ENCODE measurements around the gene CELF6.
A peak's percentile ranks its signal among the peaks of the same experiment; 100 is the strongest.

Gene CELF6

DNA sequence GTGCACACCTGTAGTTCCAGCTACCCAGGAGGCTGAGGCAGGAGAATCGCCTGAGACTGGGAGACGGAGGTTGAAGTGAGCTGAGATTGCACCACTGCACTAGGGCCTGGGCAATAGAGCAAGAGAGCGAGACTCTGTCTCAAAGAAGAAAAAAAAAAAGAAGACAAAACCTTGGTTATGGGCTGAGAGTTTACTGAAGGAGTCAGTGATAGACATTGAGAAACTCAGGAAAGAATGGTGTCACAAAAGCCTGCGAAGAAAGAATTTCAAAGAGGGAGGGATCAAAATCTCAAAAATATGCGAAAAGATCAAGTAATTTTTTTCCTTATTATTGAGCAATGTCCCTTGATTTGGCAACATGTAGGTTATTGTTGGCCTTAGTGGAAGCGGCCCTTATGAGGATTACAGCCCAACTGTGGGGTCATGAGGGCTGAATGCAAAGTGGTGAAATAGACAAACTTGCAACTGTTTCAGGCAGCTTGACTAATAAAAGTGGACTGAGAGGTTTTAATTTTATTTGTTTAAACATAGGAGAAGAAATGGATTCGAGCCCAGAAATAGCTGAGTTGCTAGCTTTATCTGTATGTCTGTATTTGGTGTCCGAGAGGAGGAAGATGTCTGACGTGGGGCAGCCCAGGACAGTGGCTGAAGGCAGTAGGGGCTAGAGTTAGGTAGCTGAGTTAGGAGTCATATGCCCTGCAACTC, 18.8 kb upstream of the CELF6 start:
- Histone ChIP-seq H3K27ac (peak overlapping the region in 1 of 2 donors; percentile 19), H3K27me3 (no peaks in the 10 kb centered on the region)

DNA sequence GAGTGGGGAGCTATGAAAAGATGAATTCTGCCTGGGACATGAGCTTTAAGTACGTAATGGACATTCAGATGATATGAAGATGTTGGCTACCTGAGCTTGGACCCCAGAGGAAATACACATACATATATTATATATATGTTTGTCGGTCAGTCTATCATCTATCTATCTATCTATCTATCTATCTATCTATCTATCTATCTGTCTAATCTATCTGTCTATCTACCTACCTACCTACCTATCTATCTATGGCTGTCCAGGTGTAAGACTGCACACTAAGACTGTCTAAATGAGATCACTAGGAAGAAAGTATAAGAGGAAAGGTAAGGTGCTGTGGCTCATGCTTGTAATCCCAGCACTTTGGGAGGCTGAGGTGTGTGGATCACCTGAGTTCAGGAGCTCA, 18.2 kb upstream of the CELF6 start:
- no peaks in the 10 kb centered on the region for H3K27me3 ChIP-seq
- no peak overlapping the region for H3K27ac ChIP-seq
- peaks cover 28 to 50% (median 32%) of the 10 kb centered on the region in 3 donors for H3K36me3 ChIP-seq
- intact Hi-C loops (cut with DNase I; ENCODE audit: low total_unique reads), result no loop called here
- no peak for DNase-seq
- H3K4me3 ChIP-seq, result no peak overlapping the region
- no peaks in the 10 kb centered on the region for H3K4me1 ChIP-seq
- TF ChIP-seq, protein P1, sequence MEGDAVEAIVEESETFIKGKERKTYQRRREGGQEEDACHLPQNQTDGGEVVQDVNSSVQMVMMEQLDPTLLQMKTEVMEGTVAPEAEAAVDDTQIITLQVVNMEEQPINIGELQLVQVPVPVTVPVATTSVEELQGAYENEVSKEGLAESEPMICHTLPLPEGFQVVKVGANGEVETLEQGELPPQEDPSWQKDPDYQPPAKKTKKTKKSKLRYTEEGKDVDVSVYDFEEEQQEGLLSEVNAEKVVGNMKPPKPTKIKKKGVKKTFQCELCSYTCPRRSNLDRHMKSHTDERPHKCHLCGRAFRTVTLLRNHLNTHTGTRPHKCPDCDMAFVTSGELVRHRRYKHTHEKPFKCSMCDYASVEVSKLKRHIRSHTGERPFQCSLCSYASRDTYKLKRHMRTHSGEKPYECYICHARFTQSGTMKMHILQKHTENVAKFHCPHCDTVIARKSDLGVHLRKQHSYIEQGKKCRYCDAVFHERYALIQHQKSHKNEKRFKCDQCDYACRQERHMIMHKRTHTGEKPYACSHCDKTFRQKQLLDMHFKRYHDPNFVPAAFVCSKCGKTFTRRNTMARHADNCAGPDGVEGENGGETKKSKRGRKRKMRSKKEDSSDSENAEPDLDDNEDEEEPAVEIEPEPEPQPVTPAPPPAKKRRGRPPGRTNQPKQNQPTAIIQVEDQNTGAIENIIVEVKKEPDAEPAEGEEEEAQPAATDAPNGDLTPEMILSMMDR (IDR thresholded peaks at IDR 0.05), result no peak
- H3K9me3 ChIP-seq, result no peaks in the 10 kb centered on the region

More for the DNA sequence above, 18.8 kb upstream of the CELF6 start:
- Histone ChIP-seq H3K4me1 (no peaks in the 10 kb centered on the region), H3K9me3 (no peaks in the 10 kb centered on the region), H3K36me3 (peaks cover 32 to 55% (median 32%) of the 10 kb centered on the region in 3 donors), H3K4me3 (no peak overlapping the region)
- intact Hi-C loops (cut with DNase I; ENCODE audit: low total_unique reads), result no loop called here
- peak; percentile 63 to 70 for DNase-seq
- TF ChIP-seq, protein P1 (IDR thresholded peaks at IDR 0.05), result no peak

DNA sequence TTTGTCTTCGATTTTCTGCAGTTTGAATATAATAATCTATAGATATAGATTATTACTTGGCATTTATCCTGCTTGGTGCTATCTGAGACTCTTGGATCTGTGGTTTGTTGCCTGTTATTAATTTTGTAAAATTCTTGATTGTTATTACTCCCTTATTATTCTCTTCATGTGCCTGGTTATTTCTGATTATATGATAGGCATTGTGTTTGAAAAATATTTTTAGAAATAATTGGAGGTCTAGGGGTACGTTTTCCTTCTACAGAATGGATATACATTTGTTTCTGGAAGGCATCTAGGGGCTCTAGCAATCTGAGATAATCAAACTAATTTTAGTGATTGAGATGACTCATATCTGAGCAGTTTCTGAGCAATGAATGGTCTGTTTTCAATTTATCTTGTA, 14.9 kb upstream of the CELF6 start:
- Histone ChIP-seq H3K27ac (no peak overlapping the region), H3K27me3 (no peaks in the 10 kb centered on the region), H3K9me3 (no peaks in the 10 kb centered on the region), H3K4me1 (no peaks in the 10 kb centered on the region), H3K36me3 (peaks cover 26 to 32% (median 27%) of the 10 kb centered on the region in 3 donors), H3K4me3 (no peak overlapping the region)
- intact Hi-C loops (cut with DNase I; ENCODE audit: low total_unique reads), result no loop called here
- no peak for DNase-seq
- TF ChIP-seq, protein P1 (IDR thresholded peaks at IDR 0.05), result no peak

GRCh38 chr15:72331021-72331420, 11.1 kb upstream of the CELF6 start:
- Histone ChIP-seq H3K36me3 (peaks cover 19 to 37% (median 25%) of the 10 kb centered on the region in 3 donors), H3K4me1 (no peaks in the 10 kb centered on the region), H3K27me3 (no peaks in the 10 kb centered on the region), H3K9me3 (no peaks in the 10 kb centered on the region), H3K27ac (no peak overlapping the region), H3K4me3 (no peak overlapping the region)
- intact Hi-C loops (cut with DNase I; ENCODE audit: low total_unique reads), result no loop called here
- TF ChIP-seq, protein P1 (IDR thresholded peaks at IDR 0.05), result no peak
- no peak for DNase-seq

DNA sequence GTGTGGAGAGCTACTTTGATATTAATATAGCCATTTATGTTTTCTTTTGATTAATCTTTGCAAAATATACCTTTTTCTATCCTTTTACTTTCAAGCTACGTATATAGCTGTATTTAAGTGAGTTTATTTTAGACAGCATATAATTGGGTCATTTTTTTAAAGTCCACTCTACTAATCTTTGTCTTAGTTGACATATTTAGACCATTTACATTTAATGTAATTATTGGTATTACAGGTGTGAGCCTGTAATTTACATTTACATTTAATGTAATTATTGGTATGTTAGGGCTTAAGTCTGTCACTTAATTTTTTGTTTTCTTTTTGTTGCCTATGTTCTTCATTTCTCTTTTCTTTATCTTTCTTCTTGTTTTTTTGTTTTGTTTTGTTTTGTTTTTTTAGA, 3.8 kb upstream of the CELF6 start:
- intact Hi-C loops (cut with DNase I; ENCODE audit: low total_unique reads), result no loop called here
- Histone ChIP-seq H3K9me3 (no peaks in the 10 kb centered on the region), H3K4me1 (peaks cover 0 to 14% (median 13%) of the 10 kb centered on the region in 4 donors), H3K27me3 (no peaks in the 10 kb centered on the region), H3K4me3 (no peak overlapping the region), H3K27ac (no peak overlapping the region), H3K36me3 (peaks cover 12 to 19% (median 12%) of the 10 kb centered on the region in 3 donors)
- TF ChIP-seq, protein P1 (IDR thresholded peaks at IDR 0.05), result no peak
- no peak for DNase-seq

Data from tibial artery (tissue), 4 donors.